Ovary (tissue), 9 donors: ENCODE data around the gene RAB4A. TPM values are rescaled to one million over a fixed set of nuclear protein-coding genes. Genes with fewer than 3 reads are reported as not detected.
A peak's percentile ranks its signal among the peaks of the same experiment; 100 is the strongest.

Source experiments
- DNase-seq, 5 donors: peaks; one replicate each; pipeline ENCODE4 v3.0.0-alpha.2; 2019 to 2020
- H3K27ac ChIP-seq, 2 donors: fragments of 200-600 bp; one replicate each; pipeline versions ENCODE4 v1.5.1 to v1.8.0; 2019 to 2022
- H3K27me3 ChIP-seq: fragments of 200-600 bp; one replicate; pipeline ENCODE4 v1.8.0; 2022
- H3K36me3 ChIP-seq: fragments of 200-600 bp; sonication (generic); one replicate; pipeline ENCODE4 v1.5.1; 2019
- H3K4me1 ChIP-seq: one replicate; pipeline ENCODE4 v1.8.1; 2013; ENCODE audit warnings: mild to moderate bottlenecking, moderate library complexity; ENCODE audit not compliant: insufficient read depth
- H3K4me3 ChIP-seq: fragments of 200-600 bp; sonication (generic); one replicate; pipeline ENCODE4 v1.5.1; 2017
- H3K9me3 ChIP-seq, 2 donors: fragments of 200-600 bp in 1 of 2; sonication (generic) in 1 of 2; one replicate each; pipeline versions ENCODE4 v1.5.1 to v1.8.1; 2013 to 2019; ENCODE audit warnings: mild to moderate bottlenecking in 1 of 2, moderate library complexity in 1 of 2
- EP300 ChIP-seq: sonication (generic); formaldehyde crosslinking; IDR thresholded peaks from one replicate; pipeline ENCODE4 v1.6.1; 2017; ENCODE audit warnings: antibody characterized with exemption
- POLR2A ChIP-seq: fragments of 450-650 bp; IDR thresholded peaks from one replicate; pipeline ENCODE4 v1.6.1; 2017; ENCODE audit warnings: antibody characterized with exemption, mild to moderate bottlenecking, moderate library complexity
- WGBS, 3 donors: extraction: QIAGEN DNeasy Blood & Tissue Kit in 1 of 3; methylation state at CpG; one replicate each; pipeline versions ENCODE4 v1.1.5 to v1.1.7; 2013 to 2017; 5-methylcytosine and 5-hydroxymethylcytosine counted together
- intact Hi-C, 4 donors: fragments of 100-400 bp; cut with DNase I; formaldehyde crosslinking; loops; one replicate each; pipeline versions ENCODE4 v1.11.0 to v1.15.1; 2022 to 2023
- polyA plus RNA-seq, 2 donors: library from polyadenylated mRNA; stranded (reverse); fragments of 200-250 nt in 1 of 2; fragments of 350-450 nt in 1 of 2; fragmentation: Illumina TruSeq in 1 of 2; extraction: RNeasy Lipid Tissue Mini Kit (QIAGEN cat#74804) in 1 of 2; gene quantifications; one replicate each; pipeline ENCODE4 v1.2.3, GENCODE V29; 2013 to 2014
- total RNA-seq, 7 donors: library from RNA; depleted of rRNA in 2 of 7; stranded (reverse); fragments of >200 nt in 2 of 7; fragmentation: NEBNext Ultra II Directional in 3 of 7; extraction: Animal tissue kit (Norgen Biotek cat#: 25700) in 3 of 7; gene quantifications; one replicate each; pipeline versions ENCODE4 v1.1.0 to v1.2.4, GENCODE V29; 2016 to 2023
- TF ChIP-seq, protein P1 (sequence below), 3 donors: fragments of 450-650 bp in 2 of 3; fragments of 200-600 bp in 1 of 3; IDR thresholded peaks; one replicate each; pipeline versions ENCODE4 v1.5.1 to v1.8.0; 2016 to 2022; ENCODE audit warnings: antibody characterized with exemption in 3 of 3, mild to moderate bottlenecking in 1 of 3
- donor health status: DM: no; HTN: no; CAD: no; lungs with moderate emphysema.
- donor health status: DM: no; HTN: no; CAD: no.
- donor health status: Bipolar disorder and iron deficiency.
- donor health status: DM: yes; HTN: yes; CAD: no.
- donor health status: DM: no; HTN: no; CAD: no.
- donor health status: DM: yes; HTN: yes; CAD: no.

RAB4A gene
- total and polyA plus RNA-seq, 9 donors = 19.5 to 69.2 (median 44.3) TPM

DNA sequence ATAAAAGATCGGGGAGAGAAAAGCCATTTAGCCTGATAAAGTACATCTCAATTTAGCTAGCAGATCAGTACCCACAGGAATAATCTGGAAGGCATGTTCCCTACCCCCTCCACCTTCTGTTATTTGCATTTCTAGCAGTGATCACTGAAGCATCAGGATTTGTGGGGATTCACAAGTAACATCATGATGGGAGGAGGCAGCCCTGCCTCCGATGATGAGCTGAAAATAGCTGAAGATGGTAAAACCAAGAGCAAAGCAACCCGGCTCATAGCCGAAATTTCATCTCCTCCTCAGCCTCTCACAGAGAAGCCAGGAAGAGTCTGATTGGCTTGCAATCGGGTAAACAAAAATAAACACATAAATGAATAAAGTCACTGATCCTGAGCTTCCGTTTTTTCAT is 69.6 kb downstream of the RAB4A start:
- no peaks in the 10 kb centered on the region for H3K36me3 ChIP-seq
- TF ChIP-seq EP300 (no peak), POLR2A (no peak)
- TF ChIP-seq, protein P1, sequence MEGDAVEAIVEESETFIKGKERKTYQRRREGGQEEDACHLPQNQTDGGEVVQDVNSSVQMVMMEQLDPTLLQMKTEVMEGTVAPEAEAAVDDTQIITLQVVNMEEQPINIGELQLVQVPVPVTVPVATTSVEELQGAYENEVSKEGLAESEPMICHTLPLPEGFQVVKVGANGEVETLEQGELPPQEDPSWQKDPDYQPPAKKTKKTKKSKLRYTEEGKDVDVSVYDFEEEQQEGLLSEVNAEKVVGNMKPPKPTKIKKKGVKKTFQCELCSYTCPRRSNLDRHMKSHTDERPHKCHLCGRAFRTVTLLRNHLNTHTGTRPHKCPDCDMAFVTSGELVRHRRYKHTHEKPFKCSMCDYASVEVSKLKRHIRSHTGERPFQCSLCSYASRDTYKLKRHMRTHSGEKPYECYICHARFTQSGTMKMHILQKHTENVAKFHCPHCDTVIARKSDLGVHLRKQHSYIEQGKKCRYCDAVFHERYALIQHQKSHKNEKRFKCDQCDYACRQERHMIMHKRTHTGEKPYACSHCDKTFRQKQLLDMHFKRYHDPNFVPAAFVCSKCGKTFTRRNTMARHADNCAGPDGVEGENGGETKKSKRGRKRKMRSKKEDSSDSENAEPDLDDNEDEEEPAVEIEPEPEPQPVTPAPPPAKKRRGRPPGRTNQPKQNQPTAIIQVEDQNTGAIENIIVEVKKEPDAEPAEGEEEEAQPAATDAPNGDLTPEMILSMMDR (IDR thresholded peaks at IDR 0.05) = no peak
- H3K27me3 ChIP-seq = no peaks in the 10 kb centered on the region
- H3K4me1 ChIP-seq = peaks cover 2% of the 10 kb centered on the region
- H3K9me3 ChIP-seq = no peaks in the 10 kb centered on the region
- no peak for DNase-seq
- 87 to 94% (median 90%) methylated on average over 6 of the region's 6 CpGs for WGBS, 3 donors
- H3K27ac ChIP-seq = no peak overlapping the region
- H3K4me3 ChIP-seq = no peak overlapping the region
- intact Hi-C loops = loop anchor here in 2 of 4 donors (5.0 to 10.0 kb wide), 2 partner anchors 66 to 112 kb away; partner anchors contain the start of gene RAB4A (in 1 of the 2)

DNA sequence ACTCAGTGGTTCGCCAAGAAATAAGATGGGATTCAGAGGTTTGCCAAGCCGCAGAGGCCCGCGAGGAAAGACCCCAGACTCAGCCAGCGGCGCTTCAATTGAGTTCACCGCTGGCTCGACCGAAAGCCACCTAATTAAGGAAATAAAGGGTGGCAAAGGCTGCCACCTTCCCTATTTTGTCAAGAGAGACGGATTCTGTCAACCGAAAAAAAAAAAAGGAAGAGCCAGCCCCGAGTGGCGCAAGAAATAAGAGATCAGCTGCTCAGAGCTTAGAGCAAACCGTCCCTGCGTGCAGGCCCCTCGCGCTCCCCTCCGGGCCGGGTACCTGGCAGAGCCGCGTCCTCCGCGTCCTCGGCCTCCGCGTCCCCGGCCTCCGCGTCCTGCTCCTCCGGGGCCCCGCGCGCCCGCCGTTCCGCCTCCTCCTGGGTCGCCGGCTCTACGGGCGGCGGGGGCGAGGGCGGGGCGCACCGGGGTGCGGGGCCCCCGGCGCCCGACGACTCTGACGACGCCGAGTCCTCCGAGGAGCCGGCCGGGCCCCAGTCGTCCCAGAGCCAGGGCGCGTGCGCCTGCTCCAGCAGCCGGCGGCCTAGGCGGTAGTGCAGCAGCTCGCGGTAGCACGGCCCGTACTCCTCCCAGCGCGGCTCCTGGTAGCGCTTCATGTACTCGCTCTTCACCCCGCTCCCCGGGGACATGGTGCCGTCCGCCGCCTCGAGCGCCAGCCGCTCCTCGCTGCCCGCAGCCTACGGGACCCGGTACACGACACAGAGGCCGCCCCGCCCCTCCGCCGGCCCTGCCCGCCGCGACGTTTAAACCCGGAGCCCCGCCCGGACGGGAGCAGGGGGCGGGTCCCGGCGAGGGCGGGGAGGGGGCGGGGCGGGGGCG is 71.1 kb downstream of the RAB4A start:
- H3K27ac ChIP-seq = peak overlapping the region; percentile 80 to 96
- peak overlapping the region; percentile 98 for H3K4me3 ChIP-seq
- no peak for TF ChIP-seq POLR2A
- TF ChIP-seq EP300 = no peak
- TF ChIP-seq, protein P1 (IDR thresholded peaks at IDR 0.05) = no peak
- WGBS, 3 donors = 1 to 2% (median 1%) methylated on average over 36 to 103 of the region's 103 CpGs
- intact Hi-C loops = loop anchor here in 2 of 4 donors (5.0 to 10.0 kb wide), 2 partner anchors 67 to 110 kb away; partner anchors contain the start of gene RAB4A (in 1 of the 2)
- peak; percentile 77 to 86 (median 84) for DNase-seq
- no peaks in the 10 kb centered on the region for H3K36me3 ChIP-seq
- H3K27me3 ChIP-seq = no peaks in the 10 kb centered on the region
- H3K9me3 ChIP-seq = no peaks in the 10 kb centered on the region
- H3K4me1 ChIP-seq = peaks cover 2% of the 10 kb centered on the region

DNA sequence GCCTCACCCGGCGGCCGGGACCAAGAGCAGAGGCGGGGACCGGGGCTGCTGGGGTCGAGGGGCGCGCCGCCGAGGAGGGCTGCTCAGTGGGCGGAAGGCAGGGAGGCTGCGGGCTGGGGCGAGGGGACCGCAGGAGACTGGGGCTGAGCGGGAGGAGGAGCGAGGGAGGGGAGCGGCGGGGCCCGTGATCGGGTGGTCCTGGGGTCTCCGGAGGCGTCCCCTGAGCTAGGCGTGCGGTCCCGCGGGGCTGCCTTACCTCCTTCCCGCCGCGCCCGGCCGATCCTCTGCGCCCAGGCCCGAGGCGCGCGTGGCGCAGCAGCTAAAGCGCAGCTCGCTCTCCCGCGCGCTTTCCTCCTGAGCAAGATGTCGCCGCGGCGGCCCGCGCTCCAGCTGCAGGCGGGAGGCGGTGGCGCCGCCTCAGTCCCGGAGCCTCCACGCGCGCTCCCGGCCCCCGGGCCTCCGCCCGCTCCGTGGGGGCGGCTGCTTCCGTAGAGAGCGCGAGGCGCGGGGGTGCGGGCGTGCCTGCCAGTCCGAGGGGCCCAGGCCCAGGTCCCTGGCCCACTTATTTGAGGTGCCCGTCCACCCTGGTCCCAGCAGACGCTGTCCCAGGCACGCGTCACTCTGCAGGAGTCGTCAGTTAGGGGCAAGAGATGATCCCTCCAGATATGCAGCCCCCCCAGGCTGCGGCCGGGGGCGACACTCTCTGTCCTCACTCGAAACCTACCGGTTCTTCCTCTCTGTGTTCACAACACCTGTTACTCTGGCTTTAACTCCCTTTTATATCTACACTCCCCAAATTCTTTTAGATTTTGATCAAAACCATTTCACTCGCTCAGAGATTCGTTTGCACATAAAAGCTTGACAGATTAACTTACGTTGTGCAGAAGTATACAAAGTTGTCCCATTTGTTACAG is 72.0 kb downstream of the RAB4A start, which contains the start of gene CCSAP:
CCSAP (minus strand) TSS at position 392 of the 914 bp plus-strand sequence. CDS start 582 bp downstream, outside the sequence.
- Histone ChIP-seq H3K4me3 (peak within 1 kb of the TSS; percentile 98), H3K4me1 (peaks cover 2% of the 10 kb centered on the region), H3K9me3 (no peaks in the 10 kb centered on the region), H3K27ac (peak within 1 kb of the TSS; percentile 80 to 96), H3K27me3 (no peaks in the 10 kb centered on the region), H3K36me3 (no peaks in the 10 kb centered on the region)
- peak; percentile 47 to 70 (median 62) for DNase-seq
- TF ChIP-seq, protein P1 (IDR thresholded peaks at IDR 0.05) = peak in 1 of 3 donors; percentile 15
- no peak for TF ChIP-seq POLR2A
- intact Hi-C loops = loop anchor here in 2 of 4 donors (5.0 to 10.0 kb wide), 2 partner anchors 68 to 109 kb away; partner anchors contain the start of gene RAB4A (in 1 of the 2)
- 0 to 1% (median 0%) methylated on average over 64 to 83 of the region's 83 CpGs for WGBS, 3 donors

DNA sequence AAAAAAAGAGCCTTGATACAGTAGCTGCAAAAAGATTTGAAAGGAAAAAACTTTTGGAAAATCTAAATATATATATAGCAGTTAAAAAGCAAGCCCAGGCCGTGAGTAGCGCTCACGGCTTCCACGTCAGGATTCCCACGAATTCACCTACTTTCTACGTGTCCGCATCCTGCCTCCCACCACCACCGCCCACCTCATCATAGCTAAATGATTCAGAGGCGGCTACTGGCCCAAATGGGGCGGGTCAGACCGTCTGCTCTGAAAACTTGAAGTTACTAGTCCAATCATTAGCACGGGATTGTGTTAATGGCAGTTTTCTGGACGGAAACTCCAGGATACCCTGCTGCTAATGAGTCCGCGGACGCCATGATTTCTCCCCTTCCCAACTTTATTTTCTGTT is 73.2 kb downstream of the RAB4A start:
- no peaks in the 10 kb centered on the region for H3K9me3 ChIP-seq
- H3K27me3 ChIP-seq = no peaks in the 10 kb centered on the region
- no peak overlapping the region for H3K27ac ChIP-seq
- peaks cover 2% of the 10 kb centered on the region for H3K4me1 ChIP-seq
- DNase-seq = no peak
- TF ChIP-seq EP300 (no peak), POLR2A (no peak)
- TF ChIP-seq, protein P1 (IDR thresholded peaks at IDR 0.05) = no peak
- H3K36me3 ChIP-seq = no peaks in the 10 kb centered on the region
- intact Hi-C loops = loop anchor here in 2 of 4 donors (5.0 to 10.0 kb wide), 2 partner anchors 69 to 108 kb away; partner anchors contain the start of gene RAB4A (in 1 of the 2)
- H3K4me3 ChIP-seq = no peak overlapping the region
- WGBS, 3 donors = 74 to 79% (median 77%) methylated on average over 16 of the region's 16 CpGs
